NT2/D1 (cell line): Measurements from ENCODE around the gene TBC1D16.

ENCODE experiments used
- DNase-seq: peaks from one replicate; pipeline ENCODE4 v3.0.0-alpha.2; 2011; ENCODE audit warnings: low read depth, low spot score
- H3K27me3 ChIP-seq: 2 replicates; pipeline ENCODE4 v1.6.0; 2011; ENCODE audit warnings: mild to moderate bottlenecking; ENCODE audit not compliant: insufficient read length, insufficient read depth
- H3K36me3 ChIP-seq: 2 replicates; pipeline ENCODE4 v1.6.1; 2011; ENCODE audit warnings: mild to moderate bottlenecking, low read length, mixed read lengths; ENCODE audit not compliant: insufficient read depth, insufficient read length
- H3K4me1 ChIP-seq: 2 replicates; pipeline ENCODE4 v1.5.1; 2011; ENCODE audit not compliant: insufficient read depth, insufficient read length
- H3K4me3 ChIP-seq: 2 replicates; pipeline ENCODE4 v1.5.1; 2011; ENCODE audit warnings: low read depth; ENCODE audit not compliant: insufficient read length
- H3K9ac ChIP-seq: 2 replicates; pipeline ENCODE4 v1.6.0; 2011; ENCODE audit warnings: low read depth; ENCODE audit not compliant: insufficient read length
- H3K9me3 ChIP-seq: 2 replicates; pipeline ENCODE4 v1.5.1; 2011; ENCODE audit warnings: mild to moderate bottlenecking, low read length; ENCODE audit not compliant: insufficient read depth
- SUZ12 ChIP-seq: IDR thresholded peaks from 2 replicates; pipeline ENCODE4 v1.6.1; 2011; ENCODE audit not compliant: insufficient read length, insufficient read depth; ENCODE audit errors: extremely low read depth
- YY1 ChIP-seq: IDR thresholded peaks from 2 replicates; pipeline ENCODE4 v1.6.1; 2011; ENCODE audit not compliant: insufficient read length, insufficient read depth
- ZNF274 ChIP-seq: IDR thresholded peaks from 2 replicates; pipeline ENCODE4 v1.6.1; 2011; ENCODE audit warnings: mild to moderate bottlenecking, low read depth, low read length

Gene TBC1D16

DNA sequence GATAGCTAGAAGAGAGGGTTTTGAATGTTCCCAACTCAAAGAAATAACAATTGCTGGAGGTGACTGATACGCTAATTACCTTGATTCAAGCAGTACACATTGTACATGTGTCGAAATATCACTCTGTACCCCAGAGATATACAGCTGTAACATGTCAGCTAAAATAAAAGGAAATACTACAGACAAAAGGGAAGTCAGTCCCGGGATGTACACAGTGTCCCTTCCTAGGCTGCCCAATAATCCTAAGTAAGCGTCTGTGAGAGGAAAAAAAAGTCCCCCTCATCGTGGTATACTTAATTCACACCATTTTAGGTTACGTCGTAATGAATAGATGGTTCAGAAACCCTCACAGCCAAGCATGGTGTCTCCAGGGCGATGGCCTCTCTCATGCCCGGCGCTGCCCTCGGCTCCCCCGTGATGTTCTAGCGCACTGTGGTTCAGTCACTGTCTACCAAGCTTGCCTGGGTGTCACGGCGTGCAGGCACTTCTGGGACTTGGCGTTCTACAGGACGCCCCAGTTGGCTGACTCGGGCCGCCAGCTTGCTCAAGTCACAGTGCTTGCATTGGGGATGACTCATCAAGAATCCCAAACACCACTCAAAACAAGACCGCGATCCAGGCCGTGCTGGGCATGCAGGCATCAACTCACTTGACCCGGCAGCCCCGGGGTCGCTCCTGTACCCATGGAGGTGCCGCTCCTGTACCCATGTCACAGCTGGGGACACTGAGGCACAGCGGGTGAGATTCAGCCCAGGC lies 28.3 kb upstream of the TBC1D16 start:
- H3K9me3 ChIP-seq = no peaks in the 10 kb centered on the region
- TF ChIP-seq SUZ12 (no peak), ZNF274 (no peak), YY1 (no peak)
- H3K36me3 ChIP-seq = peaks cover 2% of the 10 kb centered on the region
- H3K4me1 ChIP-seq = peaks cover 20% of the 10 kb centered on the region
- H3K4me3 ChIP-seq = no peak overlapping the region
- DNase-seq = no peak
- no peaks in the 10 kb centered on the region for H3K27me3 ChIP-seq
- H3K9ac ChIP-seq = no peak overlapping the region

DNA sequence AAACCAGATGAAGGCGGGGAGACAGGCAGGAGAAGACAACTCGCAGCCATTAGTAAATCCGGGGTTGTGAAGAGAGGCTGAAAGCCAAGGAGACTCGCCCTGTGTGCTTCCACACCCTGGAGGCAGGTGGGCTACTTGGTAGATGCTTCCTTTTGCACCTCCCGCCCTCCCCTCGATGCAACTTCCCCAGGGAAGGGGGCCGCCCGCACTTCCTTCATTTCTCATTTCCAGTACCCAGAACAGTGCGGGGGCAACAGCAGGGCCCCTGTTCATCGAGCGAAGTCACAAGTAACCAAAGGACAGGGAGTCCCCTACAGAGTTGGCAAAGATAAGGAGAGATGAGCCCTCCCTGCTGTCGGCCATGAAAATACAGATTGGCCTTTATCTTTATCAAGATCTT lies 25.7 kb upstream of the TBC1D16 start:
- H3K9me3 ChIP-seq = no peaks in the 10 kb centered on the region
- DNase-seq = no peak
- H3K27me3 ChIP-seq = no peaks in the 10 kb centered on the region
- no peak overlapping the region for H3K4me3 ChIP-seq
- TF ChIP-seq YY1 (no peak), SUZ12 (no peak), ZNF274 (no peak)
- peaks cover 15% of the 10 kb centered on the region for H3K4me1 ChIP-seq
- peaks cover 5% of the 10 kb centered on the region for H3K36me3 ChIP-seq
- H3K9ac ChIP-seq = no peak overlapping the region

DNA sequence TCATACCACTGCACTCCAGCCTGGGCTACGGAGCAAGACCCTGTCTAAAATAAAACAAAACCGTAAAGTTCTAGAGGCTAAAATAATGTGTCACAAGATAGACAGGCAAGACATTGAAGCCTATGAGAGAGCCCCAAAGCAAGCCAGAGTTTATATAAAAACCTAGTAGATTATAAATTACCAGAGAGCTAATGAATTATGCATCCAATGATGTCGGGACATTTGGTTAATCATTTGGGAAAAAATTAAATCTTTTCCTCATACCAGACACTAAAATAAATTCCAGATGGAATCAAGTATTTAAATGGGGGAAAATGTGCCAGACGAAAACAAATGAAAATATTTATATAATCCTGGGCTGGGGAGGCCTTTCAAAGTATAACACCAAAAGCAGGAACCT lies 25.0 kb upstream of the TBC1D16 start:
- Histone ChIP-seq H3K4me1 (peaks cover 10% of the 10 kb centered on the region), H3K9ac (no peak overlapping the region), H3K27me3 (no peaks in the 10 kb centered on the region), H3K36me3 (peaks cover 5% of the 10 kb centered on the region), H3K4me3 (no peak overlapping the region), H3K9me3 (no peaks in the 10 kb centered on the region)
- no peak for DNase-seq
- no peak for TF ChIP-seq YY1
- no peak for TF ChIP-seq ZNF274
- TF ChIP-seq SUZ12 = no peak

DNA sequence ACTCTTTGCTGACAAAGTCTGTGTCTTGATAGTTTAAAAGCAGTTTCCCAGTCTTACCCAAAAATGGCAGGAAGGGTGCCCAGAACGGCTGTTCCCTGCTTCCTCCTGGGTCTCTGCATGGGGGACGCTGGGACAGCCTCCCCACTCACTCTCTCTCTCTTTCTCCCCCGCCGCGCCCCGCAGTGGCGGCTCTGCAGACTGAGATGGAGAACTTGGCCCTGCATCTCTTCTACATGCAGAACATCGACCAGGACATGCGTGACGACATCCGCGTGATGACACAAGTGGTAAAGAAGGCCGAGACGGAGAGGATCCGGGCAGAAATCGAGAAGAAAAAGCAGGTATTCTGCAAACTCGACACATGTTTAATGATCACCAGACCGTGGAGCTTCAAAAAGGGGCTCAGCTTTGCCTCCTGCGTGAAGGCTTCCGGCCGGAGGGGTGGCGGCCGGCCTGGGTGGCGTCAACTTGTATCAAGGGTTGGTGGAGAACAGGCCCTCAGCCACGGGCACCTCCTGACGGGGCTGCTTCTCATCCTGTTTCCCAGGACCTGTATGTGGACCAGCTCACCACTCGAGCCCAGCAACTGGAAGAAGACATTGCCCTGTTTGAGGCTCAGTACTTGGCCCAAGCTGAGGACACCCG lies 22.8 kb upstream of the TBC1D16 start:
- Histone ChIP-seq H3K27me3 (no peaks in the 10 kb centered on the region), H3K36me3 (peaks cover 5% of the 10 kb centered on the region), H3K9ac (no peak overlapping the region), H3K9me3 (no peaks in the 10 kb centered on the region), H3K4me1 (no peaks in the 10 kb centered on the region), H3K4me3 (no peak overlapping the region)
- DNase-seq = no peak
- TF ChIP-seq YY1 = no peak

DNA sequence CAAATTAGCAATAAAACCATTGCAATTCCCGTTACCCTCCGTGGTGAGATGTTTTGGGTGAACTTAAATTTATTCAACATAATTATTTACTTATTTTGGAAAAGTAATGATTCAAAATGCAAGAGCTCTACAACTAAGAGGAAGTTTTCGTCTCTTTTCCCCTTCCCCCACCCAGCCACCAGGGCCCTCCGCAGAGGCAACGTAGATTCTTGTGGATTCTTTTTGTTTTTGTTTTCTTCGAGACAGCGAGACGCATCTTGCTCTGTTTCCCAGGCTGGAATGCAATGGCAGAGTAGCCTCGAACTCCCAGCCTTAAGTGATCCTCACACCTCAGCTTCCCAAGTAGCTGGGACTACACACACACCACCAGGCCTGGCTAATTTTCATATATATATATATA lies 19.9 kb upstream of the TBC1D16 start:
- Histone ChIP-seq H3K9me3 (no peaks in the 10 kb centered on the region), H3K4me3 (no peak overlapping the region), H3K4me1 (no peaks in the 10 kb centered on the region), H3K27me3 (no peaks in the 10 kb centered on the region), H3K36me3 (peaks cover 12% of the 10 kb centered on the region), H3K9ac (no peak overlapping the region)
- no peak for TF ChIP-seq SUZ12
- TF ChIP-seq YY1 = no peak
- no peak for TF ChIP-seq ZNF274
- DNase-seq = no peak

DNA sequence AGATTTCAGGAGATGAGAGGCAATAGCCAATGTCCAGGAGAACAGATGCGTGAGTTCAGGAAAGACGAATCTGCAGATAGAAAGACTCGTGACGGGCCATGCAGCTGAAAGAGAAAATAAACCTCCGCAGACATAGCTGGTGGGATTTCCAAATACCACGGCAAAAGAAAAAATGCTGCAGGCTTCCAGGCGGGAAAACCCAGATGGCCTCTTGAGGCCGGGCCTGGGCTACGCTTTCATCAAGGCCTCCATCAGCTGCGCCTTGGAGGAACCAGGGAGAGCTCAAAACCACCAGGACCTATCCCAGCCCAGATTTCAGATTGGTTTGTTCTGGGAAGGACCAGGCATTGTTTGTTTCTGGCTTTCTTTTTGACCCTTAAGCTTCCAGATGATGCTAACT lies 17.4 kb upstream of the TBC1D16 start:
- H3K27me3 ChIP-seq = no peaks in the 10 kb centered on the region

DNA sequence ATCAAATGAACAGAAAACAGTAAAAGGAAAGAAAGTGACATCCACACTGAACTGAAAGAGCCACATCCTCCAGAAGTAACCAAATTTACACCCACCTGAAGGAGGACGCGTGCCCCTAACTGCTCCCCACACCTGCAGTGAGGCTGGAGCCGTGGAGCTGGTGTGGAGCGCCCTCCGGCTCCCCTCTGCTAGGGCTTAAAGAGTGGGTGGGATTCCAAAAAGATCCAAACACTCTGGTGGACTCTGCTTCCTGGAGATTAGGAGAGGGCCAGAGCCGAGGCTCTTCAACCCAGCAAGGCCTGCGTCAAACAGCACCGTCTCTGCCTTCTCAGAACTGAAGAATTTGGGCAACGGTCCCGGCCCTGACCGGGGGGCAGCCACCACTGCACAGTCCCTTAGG lies 16.0 kb upstream of the TBC1D16 start:
- peaks cover 13% of the 10 kb centered on the region for H3K36me3 ChIP-seq
- TF ChIP-seq SUZ12 = no peak
- TF ChIP-seq YY1 = no peak
- TF ChIP-seq ZNF274 = no peak
- no peaks in the 10 kb centered on the region for H3K9me3 ChIP-seq
- H3K9ac ChIP-seq = no peak overlapping the region
- H3K4me1 ChIP-seq = no peaks in the 10 kb centered on the region
- no peaks in the 10 kb centered on the region for H3K27me3 ChIP-seq
- H3K4me3 ChIP-seq = no peak overlapping the region
- no peak for DNase-seq

More for the DNA sequence above, 17.4 kb upstream of the TBC1D16 start:
- Histone ChIP-seq H3K4me3 (no peak overlapping the region), H3K36me3 (peaks cover 13% of the 10 kb centered on the region), H3K9ac (no peak overlapping the region), H3K4me1 (no peaks in the 10 kb centered on the region), H3K9me3 (no peaks in the 10 kb centered on the region)
- TF ChIP-seq ZNF274 = no peak
- TF ChIP-seq SUZ12 = no peak
- no peak for TF ChIP-seq YY1
- no peak for DNase-seq
